ENCODE measurements around the gene GTF2F1.

GRCh38 chr19:6340493-6341201, 52.3 kb downstream of the GTF2F1 start:
- TF ChIP-seq CTCF (IDR thresholded peaks at IDR 0.05; ENCODE audit: low read depth, low read length) (peak; percentile 15; the same call in 1 of the 2 replicates), EZH2phosphoT487 (IDR thresholded peaks at IDR 0.05; ENCODE audit: low read depth) (no peak)
